Measurements from ENCODE around the gene KCTD17. TPM values are rescaled to one million over a fixed set of nuclear protein-coding genes. Genes with fewer than 3 reads are reported as not detected.

KCTD17 gene
- total RNA-seq, 1 donor from 2014 or later: 17.5 TPM

DNA sequence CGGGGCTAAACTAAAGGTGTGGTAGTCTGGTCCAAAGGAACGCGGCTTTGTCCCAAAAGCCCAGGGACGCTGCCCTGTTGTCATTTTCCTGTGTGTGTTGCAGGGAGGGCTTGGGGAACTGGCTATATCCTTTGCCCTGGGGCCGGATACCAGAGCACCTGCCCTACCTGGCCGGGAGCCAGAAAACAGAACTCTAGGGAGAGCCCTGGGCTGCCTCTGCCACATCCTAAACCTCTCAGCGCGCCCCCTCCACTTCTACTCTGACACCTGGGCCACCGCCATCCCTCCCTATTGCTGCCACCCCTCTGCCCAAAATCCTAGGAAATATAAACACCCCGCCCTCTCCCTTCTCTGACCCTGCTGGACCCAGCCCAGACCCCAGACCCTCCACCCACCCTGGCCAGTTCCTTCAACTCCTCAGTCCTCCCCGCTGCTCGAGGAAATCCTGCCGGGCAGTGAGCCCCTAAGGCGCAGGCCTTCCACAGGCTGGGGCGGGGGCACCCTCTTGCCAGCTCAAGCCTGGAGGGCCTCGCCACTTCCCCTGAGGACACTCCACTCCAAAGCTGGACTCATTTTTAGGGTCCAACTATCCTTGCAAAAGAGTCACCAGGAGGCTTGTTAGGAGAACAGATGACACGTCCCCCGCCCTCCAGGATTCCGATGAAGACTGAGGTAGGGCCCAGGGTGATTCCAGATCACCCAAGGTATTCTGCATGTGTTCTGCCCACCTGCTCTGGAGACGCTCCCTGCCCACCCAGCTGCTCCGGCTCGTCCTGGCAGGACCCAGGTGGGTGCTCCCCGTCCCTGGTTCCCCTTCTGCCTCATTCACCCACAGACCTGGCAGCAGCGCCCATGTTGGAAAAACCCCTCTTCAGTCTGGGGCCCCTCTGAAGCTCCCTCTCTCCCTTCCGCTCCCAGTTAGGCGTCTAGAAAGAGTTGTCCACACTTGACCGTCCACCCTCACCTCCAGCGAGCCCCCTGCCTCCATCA lies 12.2 kb downstream of the KCTD17 start:
- Mint-ChIP-seq H3K4me1 (no peaks in the 10 kb centered on the region), H3K9me3 (no peaks in the 10 kb centered on the region), H3K36me3 (peaks cover 2% of the 10 kb centered on the region), H3K27me3 (ENCODE audit: insufficient read depth, low read depth) (peaks cover 8% of the 10 kb centered on the region), H3K27ac (no peak overlapping the region), H3K4me3 (no peak overlapping the region)
- TF ChIP-seq, protein P1, sequence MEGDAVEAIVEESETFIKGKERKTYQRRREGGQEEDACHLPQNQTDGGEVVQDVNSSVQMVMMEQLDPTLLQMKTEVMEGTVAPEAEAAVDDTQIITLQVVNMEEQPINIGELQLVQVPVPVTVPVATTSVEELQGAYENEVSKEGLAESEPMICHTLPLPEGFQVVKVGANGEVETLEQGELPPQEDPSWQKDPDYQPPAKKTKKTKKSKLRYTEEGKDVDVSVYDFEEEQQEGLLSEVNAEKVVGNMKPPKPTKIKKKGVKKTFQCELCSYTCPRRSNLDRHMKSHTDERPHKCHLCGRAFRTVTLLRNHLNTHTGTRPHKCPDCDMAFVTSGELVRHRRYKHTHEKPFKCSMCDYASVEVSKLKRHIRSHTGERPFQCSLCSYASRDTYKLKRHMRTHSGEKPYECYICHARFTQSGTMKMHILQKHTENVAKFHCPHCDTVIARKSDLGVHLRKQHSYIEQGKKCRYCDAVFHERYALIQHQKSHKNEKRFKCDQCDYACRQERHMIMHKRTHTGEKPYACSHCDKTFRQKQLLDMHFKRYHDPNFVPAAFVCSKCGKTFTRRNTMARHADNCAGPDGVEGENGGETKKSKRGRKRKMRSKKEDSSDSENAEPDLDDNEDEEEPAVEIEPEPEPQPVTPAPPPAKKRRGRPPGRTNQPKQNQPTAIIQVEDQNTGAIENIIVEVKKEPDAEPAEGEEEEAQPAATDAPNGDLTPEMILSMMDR (IDR thresholded peaks at IDR 0.05): no peak
- no peak for TF ChIP-seq EZH2phosphoT487 (IDR thresholded peaks at IDR 0.05)
- TF ChIP-seq EZH2 (IDR thresholded peaks at IDR 0.05): no peak
- no peak for DNase-seq (ENCODE audit: low spot score)
- Histone ChIP-seq H3F3A (ENCODE audit: low read depth) (no peaks in the 10 kb centered on the region), H3K9me3 (ENCODE audit: low read depth) (no peaks in the 10 kb centered on the region), H3K4me2 (no peak overlapping the region), H3K79me2 (ENCODE audit: low read depth) (no peaks in the 10 kb centered on the region), H3K27ac (no peak overlapping the region), H2AFZ (replicated peaks) (no peak overlapping the region), H4K20me1 (ENCODE audit: low read depth) (peaks cover 3% of the 10 kb centered on the region), H3K36me3 (no peaks in the 10 kb centered on the region), H3K27me3 (peaks cover 23% of the 10 kb centered on the region), H3K9ac (no peak overlapping the region), H3K4me1 (no peaks in the 10 kb centered on the region), H3K4me3 (no peak overlapping the region)

DNA sequence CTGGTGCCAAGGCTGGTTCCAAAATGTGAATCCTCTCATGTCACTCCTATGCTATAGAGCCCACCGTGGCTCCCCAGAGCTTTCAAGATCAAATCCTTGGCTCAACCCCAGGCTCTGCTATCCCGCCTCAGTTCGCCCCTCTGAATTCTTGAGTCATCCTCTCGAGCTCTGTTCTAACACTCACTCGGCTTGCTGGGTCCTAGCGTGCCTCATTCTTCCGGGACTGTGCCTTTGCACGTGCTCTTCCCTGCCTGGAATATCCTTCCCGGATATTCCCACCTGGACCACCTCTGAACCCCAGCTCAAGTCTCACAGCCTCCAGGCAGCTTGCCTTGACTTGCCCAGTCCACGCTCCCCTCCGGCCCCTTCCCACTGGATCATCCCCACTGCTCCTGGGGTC lies 13.0 kb downstream of the KCTD17 start:
- Mint-ChIP-seq H3K36me3 (peaks cover 2% of the 10 kb centered on the region), H3K4me1 (no peaks in the 10 kb centered on the region), H3K27me3 (ENCODE audit: insufficient read depth, low read depth) (peaks cover 12% of the 10 kb centered on the region), H3K27ac (no peak overlapping the region), H3K9me3 (no peaks in the 10 kb centered on the region), H3K4me3 (peak overlapping the region; percentile 44)
- H3K9me3 ChIP-seq (ENCODE audit: low read depth): no peaks in the 10 kb centered on the region
- H3K36me3 ChIP-seq: no peaks in the 10 kb centered on the region
- H3K27ac ChIP-seq: no peak overlapping the region
- H3F3A ChIP-seq (ENCODE audit: low read depth): no peaks in the 10 kb centered on the region
- no peak for DNase-seq (ENCODE audit: low spot score)
- no peak overlapping the region for H2AFZ ChIP-seq (replicated peaks)
- no peak overlapping the region for H3K4me3 ChIP-seq
- peaks cover 31% of the 10 kb centered on the region for H3K27me3 ChIP-seq
- TF ChIP-seq EZH2 (IDR thresholded peaks at IDR 0.05) (no peak), EZH2phosphoT487 (IDR thresholded peaks at IDR 0.05) (no peak)
- TF ChIP-seq, protein P1 (IDR thresholded peaks at IDR 0.05): no peak
- H3K9ac ChIP-seq: no peak overlapping the region
- no peaks in the 10 kb centered on the region for H3K79me2 ChIP-seq (ENCODE audit: low read depth)
- H3K4me2 ChIP-seq: no peak overlapping the region
- H3K4me1 ChIP-seq: no peaks in the 10 kb centered on the region
- peaks cover 3% of the 10 kb centered on the region for H4K20me1 ChIP-seq (ENCODE audit: low read depth)

DNA sequence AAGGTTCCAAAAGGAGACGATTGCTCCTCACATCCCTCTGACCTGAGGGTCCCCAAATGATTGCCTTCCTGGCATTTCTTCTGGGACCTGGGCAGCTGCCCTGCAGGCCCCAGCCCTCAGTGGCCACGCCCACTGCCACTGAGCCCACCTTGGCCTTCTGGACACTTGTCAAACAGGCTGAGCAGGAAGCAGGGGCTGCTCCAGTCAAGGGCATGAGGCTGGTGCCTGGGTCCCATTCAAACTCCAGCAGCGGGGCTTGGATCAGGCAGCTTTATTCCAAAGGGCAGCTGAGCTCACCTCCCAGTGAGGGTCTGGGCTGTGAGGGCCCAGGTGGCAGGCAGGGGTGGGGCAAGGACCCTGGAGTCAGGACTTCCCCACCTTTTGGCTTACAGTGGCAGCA lies 13.6 kb downstream of the KCTD17 start:
- Histone ChIP-seq H3K9me3 (ENCODE audit: low read depth) (no peaks in the 10 kb centered on the region), H2AFZ (replicated peaks) (no peak overlapping the region), H3K36me3 (no peaks in the 10 kb centered on the region), H4K20me1 (ENCODE audit: low read depth) (peaks cover 3% of the 10 kb centered on the region), H3K27me3 (peaks cover 37% of the 10 kb centered on the region), H3K9ac (no peak overlapping the region), H3K4me1 (no peaks in the 10 kb centered on the region), H3K4me2 (no peak overlapping the region), H3F3A (ENCODE audit: low read depth) (no peaks in the 10 kb centered on the region), H3K27ac (no peak overlapping the region), H3K79me2 (ENCODE audit: low read depth) (no peaks in the 10 kb centered on the region), H3K4me3 (no peak overlapping the region)
- no peak for DNase-seq (ENCODE audit: low spot score)
- Mint-ChIP-seq H3K27me3 (ENCODE audit: insufficient read depth, low read depth) (peaks cover 19% of the 10 kb centered on the region), H3K4me1 (no peaks in the 10 kb centered on the region), H3K9me3 (no peaks in the 10 kb centered on the region), H3K36me3 (peaks cover 2% of the 10 kb centered on the region), H3K4me3 (no peak overlapping the region), H3K27ac (no peak overlapping the region)
- TF ChIP-seq, protein P1 (IDR thresholded peaks at IDR 0.05): no peak
- TF ChIP-seq EZH2 (IDR thresholded peaks at IDR 0.05) (no peak), EZH2phosphoT487 (IDR thresholded peaks at IDR 0.05) (no peak)
